Smooth muscle cell (in vitro differentiated cells): Measurements from ENCODE around the gene PTRH2. TPM values are rescaled to one million over a fixed set of nuclear protein-coding genes. Genes with fewer than 3 reads are reported as not detected.
A peak's percentile ranks its signal among the peaks of the same experiment; 100 is the strongest.

Experiments
- DNase-seq: peaks from one replicate; lab custom pipeline; 2025; ENCODE audit not compliant: unreplicated experiment; lab: John Stamatoyannopoulos, UW
- H2AFZ ChIP-seq: fragments of 200-600 bp; sonication (generic); 2 replicates; pipeline ENCODE4 v1.6.0; 2016; ENCODE audit warnings: antibody characterized with exemption, low read depth, mild to moderate bottlenecking
- H3F3A ChIP-seq: fragments of 200-600 bp; sonication (generic); 2 replicates; pipeline ENCODE4 v1.6.0; 2017; ENCODE audit warnings: antibody characterized with exemption, low read depth
- H3K27ac ChIP-seq: fragments of 200-600 bp; sonication (generic); 2 replicates; pipeline ENCODE4 v1.5.1; 2016; ENCODE audit warnings: low read depth, mild to moderate bottlenecking
- H3K27me3 ChIP-seq: fragments of 200-600 bp; sonication (generic); 2 replicates; pipeline ENCODE4 v1.6.1; 2016; ENCODE audit warnings: low read depth, mild to moderate bottlenecking
- H3K36me3 ChIP-seq: fragments of 200-600 bp; sonication (generic); 2 replicates; pipeline ENCODE4 v1.5.1; 2016; ENCODE audit warnings: low read depth
- H3K4me1 ChIP-seq: fragments of 200-600 bp; sonication (generic); 2 replicates; pipeline ENCODE4 v1.5.1; 2016; ENCODE audit warnings: low read depth
- H3K4me2 ChIP-seq: fragments of 200-600 bp; sonication (generic); 2 replicates; pipeline ENCODE4 v1.6.0; 2016; ENCODE audit warnings: mild to moderate bottlenecking
- H3K4me3 ChIP-seq: fragments of 200-600 bp; sonication (generic); 2 replicates; pipeline ENCODE4 v1.5.1; 2016; ENCODE audit warnings: mild to moderate bottlenecking
- H3K79me2 ChIP-seq: fragments of 200-600 bp; sonication (generic); 2 replicates; pipeline ENCODE4 v1.6.0; 2016; ENCODE audit warnings: low read depth, mild to moderate bottlenecking
- H3K9ac ChIP-seq: fragments of 200-600 bp; sonication (generic); 2 replicates; pipeline ENCODE4 v1.6.0; 2016; ENCODE audit warnings: low read depth
- H3K9me3 ChIP-seq: fragments of 200-600 bp; sonication (generic); replicated peaks from 2 replicates; pipeline ENCODE4 v1.5.1; 2016; ENCODE audit warnings: low read depth
- H4K20me1 ChIP-seq: fragments of 200-600 bp; sonication (generic); 2 replicates; pipeline ENCODE4 v1.6.0; 2016; ENCODE audit warnings: low read depth
- WGBS: methylation state at CpG from one replicate; pipeline ENCODE4 v1.1.7; 2016; ENCODE audit warnings: low lambda C conversion rate; 5-methylcytosine and 5-hydroxymethylcytosine counted together
- polyA plus RNA-seq: library from polyadenylated mRNA; unstranded; fragments of >200 nt; fragmentation: Nextera tagmentation; extraction: Ambion mirVana; gene quantifications from 2 replicates; pipeline ENCODE4 v1.2.1, GENCODE V29; 2016
- total RNA-seq: library from RNA; depleted of rRNA; stranded (reverse); fragments of >200 nt; gene quantifications from 2 replicates; pipeline ENCODE4 v1.2.3, GENCODE V29; 2014
- TF ChIP-seq, protein P1 (sequence below): fragments of 200-600 bp; sonication (generic); IDR thresholded peaks from 2 replicates; pipeline ENCODE4 v1.5.1; 2017; ENCODE audit warnings: borderline replicate concordance, mild to moderate bottlenecking, antibody characterized with exemption; ENCODE audit not compliant: insufficient read depth, poor library complexity, severe bottlenecking

The PTRH2 gene
- total and polyA plus RNA-seq, 2 experiments from 2014 or later = 11.4 to 26.2 TPM

DNA sequence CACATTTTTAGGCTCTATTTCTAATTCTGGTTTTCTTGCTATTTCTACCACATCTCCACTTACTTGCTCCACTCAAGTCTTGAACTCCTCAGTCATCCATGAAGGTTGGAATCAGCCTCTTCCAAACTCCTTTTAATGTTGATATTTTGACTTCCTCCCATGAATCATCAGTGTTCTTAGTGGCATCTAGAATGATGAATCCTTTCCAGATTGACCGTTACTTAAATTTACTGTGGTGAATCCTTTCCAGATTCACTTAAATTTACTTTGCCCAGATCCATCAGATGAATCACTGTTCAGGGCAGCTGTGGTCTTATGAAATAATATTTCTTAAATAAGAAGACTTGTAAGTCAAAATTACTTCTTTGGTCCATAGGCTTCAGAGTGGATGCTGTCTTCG is 55.1 kb downstream of the PTRH2 start:
- TF ChIP-seq, protein P1, sequence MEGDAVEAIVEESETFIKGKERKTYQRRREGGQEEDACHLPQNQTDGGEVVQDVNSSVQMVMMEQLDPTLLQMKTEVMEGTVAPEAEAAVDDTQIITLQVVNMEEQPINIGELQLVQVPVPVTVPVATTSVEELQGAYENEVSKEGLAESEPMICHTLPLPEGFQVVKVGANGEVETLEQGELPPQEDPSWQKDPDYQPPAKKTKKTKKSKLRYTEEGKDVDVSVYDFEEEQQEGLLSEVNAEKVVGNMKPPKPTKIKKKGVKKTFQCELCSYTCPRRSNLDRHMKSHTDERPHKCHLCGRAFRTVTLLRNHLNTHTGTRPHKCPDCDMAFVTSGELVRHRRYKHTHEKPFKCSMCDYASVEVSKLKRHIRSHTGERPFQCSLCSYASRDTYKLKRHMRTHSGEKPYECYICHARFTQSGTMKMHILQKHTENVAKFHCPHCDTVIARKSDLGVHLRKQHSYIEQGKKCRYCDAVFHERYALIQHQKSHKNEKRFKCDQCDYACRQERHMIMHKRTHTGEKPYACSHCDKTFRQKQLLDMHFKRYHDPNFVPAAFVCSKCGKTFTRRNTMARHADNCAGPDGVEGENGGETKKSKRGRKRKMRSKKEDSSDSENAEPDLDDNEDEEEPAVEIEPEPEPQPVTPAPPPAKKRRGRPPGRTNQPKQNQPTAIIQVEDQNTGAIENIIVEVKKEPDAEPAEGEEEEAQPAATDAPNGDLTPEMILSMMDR = no peak
- Histone ChIP-seq H4K20me1 (peaks cover 80% of the 10 kb centered on the region), H3K9ac (no peak overlapping the region), H3K27ac (peak overlapping the region; percentile 5), H3K4me1 (no peaks in the 10 kb centered on the region), H2AFZ (no peak overlapping the region), H3K36me3 (peaks cover 61% of the 10 kb centered on the region), H3K79me2 (peaks cover 90% of the 10 kb centered on the region), H3K4me2 (no peak overlapping the region), H3F3A (peaks cover 23% of the 10 kb centered on the region), H3K27me3 (no peaks in the 10 kb centered on the region), H3K4me3 (no peak overlapping the region), H3K9me3 (no peaks in the 10 kb centered on the region)
- no peak for DNase-seq
- WGBS = 82% methylated on average over 2 of the region's 2 CpGs

DNA sequence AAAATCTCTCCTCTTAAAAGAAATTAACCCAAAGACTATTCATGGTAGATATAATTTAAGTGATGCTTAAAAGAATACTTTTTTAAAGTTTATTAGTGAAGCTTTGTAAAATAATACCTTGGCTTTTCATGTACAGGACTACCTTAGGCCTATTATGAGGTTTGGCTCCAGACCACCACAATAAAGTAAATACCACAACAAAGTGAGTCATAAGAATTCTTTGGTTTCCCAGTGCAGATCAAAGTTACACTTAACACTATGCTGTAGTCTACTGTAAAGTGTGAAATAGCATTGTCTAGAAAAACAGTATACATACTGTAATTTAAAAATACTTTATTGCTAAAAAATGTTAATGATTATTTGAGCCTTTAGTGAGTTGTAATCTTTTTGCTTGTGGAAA is 55.9 kb downstream of the PTRH2 start:
- Histone ChIP-seq H3K4me2 (no peak overlapping the region), H3K27ac (peak overlapping the region; percentile 5)
- TF ChIP-seq, protein P1 = no peak

DNA sequence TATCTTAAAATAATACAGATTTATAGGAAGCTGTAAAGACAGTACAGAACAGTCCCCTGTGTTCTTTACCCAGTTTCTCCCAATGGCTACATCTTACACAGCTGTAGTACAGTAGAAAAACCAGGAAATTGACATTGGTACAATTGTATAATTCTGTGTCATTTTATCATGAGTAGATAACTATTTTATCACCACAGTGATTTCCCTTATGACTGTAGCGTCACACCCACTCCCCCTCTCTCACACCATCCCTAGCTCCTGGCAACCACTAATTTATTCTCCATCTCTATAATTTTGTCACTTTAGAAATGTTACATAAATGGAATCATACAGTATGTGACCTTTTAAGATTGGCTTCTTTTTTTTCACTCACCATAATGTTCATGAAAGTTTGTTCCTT is 56.6 kb downstream of the PTRH2 start:
- DNase-seq = no peak
- WGBS = 91% methylated on average over 1 of the region's 1 CpG
- Histone ChIP-seq H4K20me1 (peaks cover 86% of the 10 kb centered on the region), H3K4me2 (no peak overlapping the region), H3K4me3 (no peak overlapping the region), H2AFZ (no peak overlapping the region), H3K36me3 (peaks cover 54% of the 10 kb centered on the region), H3K27ac (peak overlapping the region; percentile 5), H3K27me3 (no peaks in the 10 kb centered on the region), H3K9me3 (no peaks in the 10 kb centered on the region), H3K9ac (no peak overlapping the region), H3K4me1 (no peaks in the 10 kb centered on the region), H3K79me2 (peaks cover 92% of the 10 kb centered on the region), H3F3A (peaks cover 13% of the 10 kb centered on the region)
- TF ChIP-seq, protein P1 = no peak

More for the DNA sequence above, 55.9 kb downstream of the PTRH2 start:
- no peak overlapping the region for H3K9ac ChIP-seq
- no peak overlapping the region for H3K4me3 ChIP-seq
- no peak overlapping the region for H2AFZ ChIP-seq
- H3K4me1 ChIP-seq = no peaks in the 10 kb centered on the region
- H3K27me3 ChIP-seq = no peaks in the 10 kb centered on the region
- H4K20me1 ChIP-seq = peaks cover 85% of the 10 kb centered on the region
- no peak for DNase-seq
- peaks cover 92% of the 10 kb centered on the region for H3K79me2 ChIP-seq
- peaks cover 59% of the 10 kb centered on the region for H3K36me3 ChIP-seq
- peaks cover 20% of the 10 kb centered on the region for H3F3A ChIP-seq
- no peaks in the 10 kb centered on the region for H3K9me3 ChIP-seq

DNA sequence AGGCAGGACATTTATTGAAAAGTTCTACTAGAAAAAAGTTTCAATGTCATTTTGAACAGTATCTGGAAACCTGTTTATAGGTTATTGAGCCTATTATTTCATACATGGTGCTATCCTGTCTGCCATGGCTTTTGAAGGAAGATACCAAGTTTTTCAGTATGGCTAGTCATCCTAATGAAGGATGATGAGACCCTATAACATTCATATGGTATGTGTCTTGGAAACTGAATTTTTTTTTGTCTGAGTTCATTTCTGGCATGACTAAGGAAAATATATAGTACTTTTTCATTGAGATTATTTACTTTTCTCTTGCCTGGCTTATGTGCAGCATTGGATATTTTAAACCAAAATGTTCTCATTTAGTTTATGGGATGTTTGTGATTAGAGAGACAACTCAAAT is 57.3 kb downstream of the PTRH2 start:
- Histone ChIP-seq H3K9me3 (no peaks in the 10 kb centered on the region), H3K36me3 (peaks cover 48% of the 10 kb centered on the region), H3K4me2 (no peak overlapping the region), H3K4me3 (no peak overlapping the region), H3K4me1 (no peaks in the 10 kb centered on the region), H3K79me2 (peaks cover 92% of the 10 kb centered on the region), H3K27ac (peak overlapping the region; percentile 37), H3F3A (peaks cover 13% of the 10 kb centered on the region), H3K9ac (no peak overlapping the region), H3K27me3 (no peaks in the 10 kb centered on the region), H4K20me1 (peaks cover 86% of the 10 kb centered on the region), H2AFZ (no peak overlapping the region)
- TF ChIP-seq, protein P1 = no peak
- no peak for DNase-seq
